K562 (cell line): ENCODE results near the gene RBM15. TPM values are rescaled to one million over a fixed set of nuclear protein-coding genes. Genes with fewer than 3 reads are reported as not detected.

Experiments used
- FIP1L1 ChIP-seq: fragments of 200-400 bp; formaldehyde crosslinking; IDR thresholded peaks from 2 replicates; pipeline ENCODE4 v1.6.1; 2018; ENCODE audit warnings: mild to moderate bottlenecking, low read depth, low read length; ENCODE audit not compliant: poor library complexity, severe bottlenecking
- FOSL1 ChIP-seq: fragments of 200-800 bp; sonication (Bioruptor generic); conservative IDR thresholded peaks from 2 replicates; pipeline ENCODE4 v1.6.1; 2016; ENCODE audit warnings: missing genetic modification characterization, missing compliant biosample characterization
- FOXA1 ChIP-seq: fragments of 450-650 bp; IDR thresholded peaks from 2 replicates; pipeline ENCODE4 v1.6.1; 2016; ENCODE audit warnings: mild to moderate bottlenecking, borderline replicate concordance
- GTF2E2 ChIP-seq: fragments of 200-800 bp; sonication (Bioruptor generic); IDR thresholded peaks from 2 replicates; pipeline ENCODE4 v1.6.1; 2016; ENCODE audit warnings: missing genetic modification characterization, missing compliant biosample characterization
- KAT2B ChIP-seq: IDR thresholded peaks from one replicate; pipeline ENCODE4 v1.6.1; 2012; ENCODE audit warnings: low read depth, mild to moderate bottlenecking, control low read depth, inconsistent platforms, low read length, moderate library complexity
- KDM5B ChIP-seq: fragments of 200-600 bp; sonication (generic); IDR thresholded peaks from 2 replicates; pipeline ENCODE4 v1.6.1; 2012; ENCODE audit warnings: low read depth, mild to moderate bottlenecking, moderate library complexity, low read length, control low read depth, inconsistent platforms; ENCODE audit not compliant: insufficient replicate concordance
- MYNN ChIP-seq, 2 experiments: sonication (generic); formaldehyde crosslinking in 1 of 2; IDR thresholded peaks; 2 replicates each; pipeline versions ENCODE4 v1.5.0 to v1.6.1; 2016 to 2020; ENCODE audit warnings: antibody characterized with exemption in 1 of 2, missing genetic modification reagents in 1 of 2
- NELFE ChIP-seq: IDR thresholded peaks from 2 replicates; pipeline ENCODE4 v1.6.1; 2011; ENCODE audit warnings: mild to moderate bottlenecking; ENCODE audit not compliant: insufficient read depth, insufficient read length
- PHTF2 ChIP-seq: fragments of 250-450 bp; sonication (Bioruptor Pico); IDR thresholded peaks from 2 replicates; pipeline ENCODE4 v1.5.0; 2021; ENCODE audit warnings: mild to moderate bottlenecking
- RUNX1 ChIP-seq: sonication (generic); IDR thresholded peaks from 2 replicates; pipeline ENCODE4 v1.6.1; 2016; ENCODE audit warnings: antibody characterized with exemption, low read depth
- SMARCA4 ChIP-seq: fragments of 450-650 bp; IDR thresholded peaks from 2 replicates; pipeline ENCODE4 v1.6.1; 2016
- TAL1 ChIP-seq: fragments of 450-650 bp; IDR thresholded peaks from 2 replicates; pipeline ENCODE4 v1.6.1; 2016; ENCODE audit warnings: mild to moderate bottlenecking
- ZNF512 ChIP-seq: IDR thresholded peaks from 2 replicates; pipeline ENCODE4 v1.6.1; 2016; ENCODE audit warnings: missing genetic modification characterization, missing compliant biosample characterization
- ZNF561 ChIP-seq: fragments of 450-650 bp; formaldehyde crosslinking; conservative IDR thresholded peaks from 2 replicates; pipeline ENCODE4 v1.4.0; 2020; ENCODE audit warnings: mild to moderate bottlenecking, moderate library complexity
- polyA plus RNA-seq, 8 experiments: library from polyadenylated mRNA; depleted of rRNA in 4 of 8; stranded (reverse) in 5 of 8; unstranded in 3 of 8; fragments of >200 nt; fragmentation: Nextera tagmentation in 2 of 8; fragmentation: Illumina TruSeq in 1 of 8; extraction: Ambion mirVana in 2 of 8; extraction: Trizol in 1 of 8; gene quantifications; 2 replicates each; pipeline versions ENCODE4 v1.2.1 to v1.2.3, GENCODE V29; 2011 to 2014; ENCODE audit warnings: inconsistent platforms in 1 of 8, missing spikeins in 1 of 8
- total RNA-seq, 7 experiments: library from RNA; depleted of rRNA in 6 of 7; stranded (reverse); fragments of >200 nt in 6 of 7; fragmentation: Illumina TruSeq in 2 of 7; extraction: Trizol in 2 of 7; gene quantifications; 2 replicates each; pipeline versions ENCODE4 v1.2.1 to v1.2.3, GENCODE V29; 2011 to 2021; ENCODE audit warnings: low replicate concordance in 1 of 7
- TF ChIP-seq, protein P1 (sequence below): fragments of 450-650 bp; IDR thresholded peaks from 2 replicates; pipeline ENCODE4 v1.6.1; 2016; ENCODE audit warnings: mild to moderate bottlenecking, moderate library complexity

Gene RBM15
- total and polyA plus RNA-seq, 9 of the 15 experiments (the other 6 are each of a cell fraction or from before 2014, with no cell fraction given): 2.4 to 63.4 (median 28.2) TPM

GRCh38 chr1:110339407-110340206 lies 430 bp downstream of the RBM15 start (continued):
- TF ChIP-seq FOXA1 (no peak), ZNF512 (tag) (no peak), KAT2B (no peak), RUNX1 (no peak), ZNF561 (no peak), FIP1L1 (no peak), GTF2E2 (tag) (peak; percentile 89; the same call in 1 of the 2 replicates), MYNN (IDR thresholded peaks at IDR 0.05) (no peak), MYNN (CRISPR knock-in tag; IDR thresholded peaks at IDR 0.05) (no peak), PHTF2 (0 out of 2 replicates have a peak, but pooled peaks have one; percentile 32), KDM5B (peak; percentile 84), NELFE (no peak), FOSL1 (tag) (no peak), SMARCA4 (no peak), TAL1 (0 out of 2 replicates have a peak, but pooled peaks have one; percentile 12)
- TF ChIP-seq, protein P1, sequence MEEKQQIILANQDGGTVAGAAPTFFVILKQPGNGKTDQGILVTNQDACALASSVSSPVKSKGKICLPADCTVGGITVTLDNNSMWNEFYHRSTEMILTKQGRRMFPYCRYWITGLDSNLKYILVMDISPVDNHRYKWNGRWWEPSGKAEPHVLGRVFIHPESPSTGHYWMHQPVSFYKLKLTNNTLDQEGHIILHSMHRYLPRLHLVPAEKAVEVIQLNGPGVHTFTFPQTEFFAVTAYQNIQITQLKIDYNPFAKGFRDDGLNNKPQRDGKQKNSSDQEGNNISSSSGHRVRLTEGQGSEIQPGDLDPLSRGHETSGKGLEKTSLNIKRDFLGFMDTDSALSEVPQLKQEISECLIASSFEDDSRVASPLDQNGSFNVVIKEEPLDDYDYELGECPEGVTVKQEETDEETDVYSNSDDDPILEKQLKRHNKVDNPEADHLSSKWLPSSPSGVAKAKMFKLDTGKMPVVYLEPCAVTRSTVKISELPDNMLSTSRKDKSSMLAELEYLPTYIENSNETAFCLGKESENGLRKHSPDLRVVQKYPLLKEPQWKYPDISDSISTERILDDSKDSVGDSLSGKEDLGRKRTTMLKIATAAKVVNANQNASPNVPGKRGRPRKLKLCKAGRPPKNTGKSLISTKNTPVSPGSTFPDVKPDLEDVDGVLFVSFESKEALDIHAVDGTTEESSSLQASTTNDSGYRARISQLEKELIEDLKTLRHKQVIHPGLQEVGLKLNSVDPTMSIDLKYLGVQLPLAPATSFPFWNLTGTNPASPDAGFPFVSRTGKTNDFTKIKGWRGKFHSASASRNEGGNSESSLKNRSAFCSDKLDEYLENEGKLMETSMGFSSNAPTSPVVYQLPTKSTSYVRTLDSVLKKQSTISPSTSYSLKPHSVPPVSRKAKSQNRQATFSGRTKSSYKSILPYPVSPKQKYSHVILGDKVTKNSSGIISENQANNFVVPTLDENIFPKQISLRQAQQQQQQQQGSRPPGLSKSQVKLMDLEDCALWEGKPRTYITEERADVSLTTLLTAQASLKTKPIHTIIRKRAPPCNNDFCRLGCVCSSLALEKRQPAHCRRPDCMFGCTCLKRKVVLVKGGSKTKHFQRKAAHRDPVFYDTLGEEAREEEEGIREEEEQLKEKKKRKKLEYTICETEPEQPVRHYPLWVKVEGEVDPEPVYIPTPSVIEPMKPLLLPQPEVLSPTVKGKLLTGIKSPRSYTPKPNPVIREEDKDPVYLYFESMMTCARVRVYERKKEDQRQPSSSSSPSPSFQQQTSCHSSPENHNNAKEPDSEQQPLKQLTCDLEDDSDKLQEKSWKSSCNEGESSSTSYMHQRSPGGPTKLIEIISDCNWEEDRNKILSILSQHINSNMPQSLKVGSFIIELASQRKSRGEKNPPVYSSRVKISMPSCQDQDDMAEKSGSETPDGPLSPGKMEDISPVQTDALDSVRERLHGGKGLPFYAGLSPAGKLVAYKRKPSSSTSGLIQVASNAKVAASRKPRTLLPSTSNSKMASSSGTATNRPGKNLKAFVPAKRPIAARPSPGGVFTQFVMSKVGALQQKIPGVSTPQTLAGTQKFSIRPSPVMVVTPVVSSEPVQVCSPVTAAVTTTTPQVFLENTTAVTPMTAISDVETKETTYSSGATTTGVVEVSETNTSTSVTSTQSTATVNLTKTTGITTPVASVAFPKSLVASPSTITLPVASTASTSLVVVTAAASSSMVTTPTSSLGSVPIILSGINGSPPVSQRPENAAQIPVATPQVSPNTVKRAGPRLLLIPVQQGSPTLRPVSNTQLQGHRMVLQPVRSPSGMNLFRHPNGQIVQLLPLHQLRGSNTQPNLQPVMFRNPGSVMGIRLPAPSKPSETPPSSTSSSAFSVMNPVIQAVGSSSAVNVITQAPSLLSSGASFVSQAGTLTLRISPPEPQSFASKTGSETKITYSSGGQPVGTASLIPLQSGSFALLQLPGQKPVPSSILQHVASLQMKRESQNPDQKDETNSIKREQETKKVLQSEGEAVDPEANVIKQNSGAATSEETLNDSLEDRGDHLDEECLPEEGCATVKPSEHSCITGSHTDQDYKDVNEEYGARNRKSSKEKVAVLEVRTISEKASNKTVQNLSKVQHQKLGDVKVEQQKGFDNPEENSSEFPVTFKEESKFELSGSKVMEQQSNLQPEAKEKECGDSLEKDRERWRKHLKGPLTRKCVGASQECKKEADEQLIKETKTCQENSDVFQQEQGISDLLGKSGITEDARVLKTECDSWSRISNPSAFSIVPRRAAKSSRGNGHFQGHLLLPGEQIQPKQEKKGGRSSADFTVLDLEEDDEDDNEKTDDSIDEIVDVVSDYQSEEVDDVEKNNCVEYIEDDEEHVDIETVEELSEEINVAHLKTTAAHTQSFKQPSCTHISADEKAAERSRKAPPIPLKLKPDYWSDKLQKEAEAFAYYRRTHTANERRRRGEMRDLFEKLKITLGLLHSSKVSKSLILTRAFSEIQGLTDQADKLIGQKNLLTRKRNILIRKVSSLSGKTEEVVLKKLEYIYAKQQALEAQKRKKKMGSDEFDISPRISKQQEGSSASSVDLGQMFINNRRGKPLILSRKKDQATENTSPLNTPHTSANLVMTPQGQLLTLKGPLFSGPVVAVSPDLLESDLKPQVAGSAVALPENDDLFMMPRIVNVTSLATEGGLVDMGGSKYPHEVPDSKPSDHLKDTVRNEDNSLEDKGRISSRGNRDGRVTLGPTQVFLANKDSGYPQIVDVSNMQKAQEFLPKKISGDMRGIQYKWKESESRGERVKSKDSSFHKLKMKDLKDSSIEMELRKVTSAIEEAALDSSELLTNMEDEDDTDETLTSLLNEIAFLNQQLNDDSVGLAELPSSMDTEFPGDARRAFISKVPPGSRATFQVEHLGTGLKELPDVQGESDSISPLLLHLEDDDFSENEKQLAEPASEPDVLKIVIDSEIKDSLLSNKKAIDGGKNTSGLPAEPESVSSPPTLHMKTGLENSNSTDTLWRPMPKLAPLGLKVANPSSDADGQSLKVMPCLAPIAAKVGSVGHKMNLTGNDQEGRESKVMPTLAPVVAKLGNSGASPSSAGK: no peak
